A204.1 (cell line): ENCODE results near the gene BMPR2.
A peak's percentile ranks its signal among the peaks of the same experiment; 100 is the strongest.
"Not testable (repeated sequence)": the region's sequence is repeated elsewhere in the genome, so short reads cannot be mapped to it uniquely, and the experiment has no call there.

Source experiments
- FAIRE-seq: peaks from 2 replicates; lab custom pipeline; 2012; peaks lifted over from hg19 to GRCh38; lab: Jason Lieb, UNC

The BMPR2 gene

GRCh38 chr2:202375609-202376408, at the start of gene BMPR2:
BMPR2 (plus strand) TSS chr2:202376327; CDS start chr2:202377475, 1,148 bp downstream.
- no peak for FAIRE-seq

- FAIRE-seq = no peak
Measured at GRCh38 chr2:202327858-202328257, 48.3 kb upstream of the BMPR2 start.

GRCh38 chr2:202335791-202336467, 40.2 kb upstream of the BMPR2 start:
- no peak for FAIRE-seq

- no peak for FAIRE-seq
Measured at GRCh38 chr2:202337151-202337550, 39.0 kb upstream of the BMPR2 start.

GRCh38 chr2:202337706-202338346, 38.3 kb upstream of the BMPR2 start:
- no peak for FAIRE-seq

GRCh38 chr2:202339071-202339870, 36.9 kb upstream of the BMPR2 start:
- FAIRE-seq = no peak

- FAIRE-seq = no peak
Measured at GRCh38 chr2:202344178-202344577, 31.9 kb upstream of the BMPR2 start.

- no peak for FAIRE-seq
Measured at GRCh38 chr2:202346180-202346579, 29.9 kb upstream of the BMPR2 start.

GRCh38 chr2:202353430-202353829, 22.7 kb upstream of the BMPR2 start:
- FAIRE-seq = no peak

- no peak for FAIRE-seq
Measured at GRCh38 chr2:202355993-202356505, 20.1 kb upstream of the BMPR2 start.

- not testable (repeated sequence) for FAIRE-seq
Measured at GRCh38 chr2:202358924-202359323, 17.2 kb upstream of the BMPR2 start.

GRCh38 chr2:202360646-202361045, 15.5 kb upstream of the BMPR2 start:
- no peak for FAIRE-seq

- FAIRE-seq = no peak
Measured at GRCh38 chr2:202361108-202361507, 15.0 kb upstream of the BMPR2 start.

- no peak for FAIRE-seq
Measured at GRCh38 chr2:202373490-202373889, 2.6 kb upstream of the BMPR2 start.

- not testable (repeated sequence) for FAIRE-seq
Measured at GRCh38 chr2:202374383-202374782, 1.7 kb upstream of the BMPR2 start.

GRCh38 chr2:202375033-202375608, 1.0 kb upstream of the BMPR2 start:
- no peak for FAIRE-seq

GRCh38 chr2:202376460-202377206, 506 bp downstream of the BMPR2 start:
- no peak for FAIRE-seq

GRCh38 chr2:202377207-202377761, 1.2 kb downstream of the BMPR2 start:
- FAIRE-seq = no peak

GRCh38 chr2:202378001-202378400, 1.9 kb downstream of the BMPR2 start:
- FAIRE-seq = no peak

- FAIRE-seq = peak; percentile 48
Measured at GRCh38 chr2:202378662-202379358, 2.7 kb downstream of the BMPR2 start.
